H9 (cell line): ENCODE data around the gene MND1. TPM values are rescaled to one million over a fixed set of nuclear protein-coding genes. Genes with fewer than 3 reads are reported as not detected.

Experiments
- DNase-seq: peaks from one replicate; pipeline ENCODE4 v3.0.0-alpha.2; 2017
- H2AFZ ChIP-seq: one replicate; pipeline ENCODE4 v1.6.1; 2013; ENCODE audit warnings: mild to moderate bottlenecking, low read length, control low read depth, moderate library complexity
- H2AK5ac ChIP-seq: 2 replicates; pipeline ENCODE4 v1.6.1; 2013; ENCODE audit warnings: low read length, control low read depth, mixed read lengths; ENCODE audit not compliant: insufficient read length
- H2BK120ac ChIP-seq: one replicate; pipeline ENCODE4 v1.6.1; 2013; ENCODE audit warnings: low read depth, mild to moderate bottlenecking, low read length, control low read depth, inconsistent platforms; ENCODE audit not compliant: poor library complexity, severe bottlenecking
- H2BK12ac ChIP-seq: 2 replicates; pipeline ENCODE4 v1.6.1; 2013; ENCODE audit warnings: low read length, control low read depth, mixed read lengths, low read depth; ENCODE audit not compliant: insufficient read length
- H2BK15ac ChIP-seq: 2 replicates; pipeline ENCODE4 v1.6.1; 2013; ENCODE audit warnings: low read depth, low read length, control low read depth
- H2BK20ac ChIP-seq: one replicate; pipeline ENCODE4 v1.6.1; 2013; ENCODE audit warnings: low read depth, mild to moderate bottlenecking, low read length, control low read depth, inconsistent platforms; ENCODE audit not compliant: poor library complexity, severe bottlenecking
- H2BK5ac ChIP-seq: 2 replicates; pipeline ENCODE4 v1.6.1; 2013; ENCODE audit warnings: low read length, control low read depth, mixed read lengths; ENCODE audit not compliant: insufficient read length
- H3K14ac ChIP-seq: 2 replicates; pipeline ENCODE4 v1.6.1; 2013; ENCODE audit warnings: low read length, control low read depth; ENCODE audit not compliant: insufficient read depth
- H3K18ac ChIP-seq: 2 replicates; pipeline ENCODE4 v1.6.1; 2013; ENCODE audit warnings: low read depth, mild to moderate bottlenecking, mixed read lengths, low read length, control low read depth; ENCODE audit not compliant: insufficient read length
- H3K23ac ChIP-seq: 2 replicates; pipeline ENCODE4 v1.6.1; 2013; ENCODE audit warnings: low read length, control low read depth, mixed read lengths, low read depth; ENCODE audit not compliant: insufficient read length
- H3K23me2 ChIP-seq: 2 replicates; pipeline ENCODE4 v1.6.1; 2013; ENCODE audit warnings: low read depth, mild to moderate bottlenecking, mixed read lengths, low read length, control low read depth; ENCODE audit not compliant: insufficient read length, poor library complexity, severe bottlenecking
- H3K27ac ChIP-seq: 2 replicates; pipeline ENCODE4 v1.5.1; 2013; ENCODE audit warnings: low read length, control low read depth, mixed read lengths, low read depth; ENCODE audit not compliant: insufficient read length
- H3K27me3 ChIP-seq: 2 replicates; pipeline ENCODE4 v1.6.1; 2013; ENCODE audit warnings: low read length, control low read depth, inconsistent platforms; ENCODE audit not compliant: insufficient read depth
- H3K4ac ChIP-seq: 2 replicates; pipeline ENCODE4 v1.6.1; 2013; ENCODE audit warnings: low read depth, mild to moderate bottlenecking, control low read depth, inconsistent platforms, low read length, moderate library complexity
- H3K4me1 ChIP-seq: 2 replicates; pipeline ENCODE4 v1.6.1; 2013; ENCODE audit warnings: low read length, control low read depth, inconsistent platforms; ENCODE audit not compliant: insufficient read depth
- H3K4me2 ChIP-seq: 2 replicates; pipeline ENCODE4 v1.6.1; 2013; ENCODE audit warnings: low read length, control low read depth, mixed read lengths; ENCODE audit not compliant: insufficient read length, insufficient read depth
- H3K56ac ChIP-seq: 2 replicates; pipeline ENCODE4 v1.6.1; 2013; ENCODE audit warnings: low read depth, mild to moderate bottlenecking, mixed read lengths, low read length, control low read depth; ENCODE audit not compliant: insufficient read length
- H3K79me1 ChIP-seq: 2 replicates; pipeline ENCODE4 v1.6.1; 2013; ENCODE audit warnings: low read depth, mild to moderate bottlenecking, moderate library complexity, low read length, control low read depth, inconsistent platforms; ENCODE audit not compliant: insufficient read depth, poor library complexity, severe bottlenecking
- H3K79me2 ChIP-seq: 2 replicates; pipeline ENCODE4 v1.6.1; 2013; ENCODE audit warnings: low read length, control low read depth, inconsistent platforms; ENCODE audit not compliant: insufficient read depth
- H3K9ac ChIP-seq: 2 replicates; pipeline ENCODE4 v1.6.1; 2013; ENCODE audit warnings: low read length, control low read depth, mixed read lengths; ENCODE audit not compliant: insufficient read length; ENCODE audit errors: extremely low read depth
- H3K9me3 ChIP-seq: one replicate; pipeline ENCODE4 v1.6.1; 2013; ENCODE audit warnings: low read depth, low read length, inconsistent platforms; ENCODE audit not compliant: control insufficient read depth
- H3T11ph ChIP-seq: one replicate; pipeline ENCODE4 v1.6.1; 2013; ENCODE audit warnings: mild to moderate bottlenecking, low read length, control low read depth, inconsistent platforms
- H4K20me1 ChIP-seq: one replicate; pipeline ENCODE4 v1.6.1; 2013; ENCODE audit not compliant: control insufficient read depth, insufficient read length, insufficient read depth
- H4K5ac ChIP-seq: 2 replicates; pipeline ENCODE4 v1.6.1; 2013; ENCODE audit warnings: low read depth, mild to moderate bottlenecking, mixed read lengths, low read length, control low read depth; ENCODE audit not compliant: insufficient read length
- H4K8ac ChIP-seq: replicated peaks from 2 replicates; pipeline ENCODE4 v1.6.1; 2013; ENCODE audit warnings: low read length, control low read depth, mixed read lengths, low read depth; ENCODE audit not compliant: insufficient read length
- H4K91ac ChIP-seq: 2 replicates; pipeline ENCODE4 v1.6.1; 2013; ENCODE audit warnings: low read depth, mild to moderate bottlenecking, moderate library complexity, mixed read lengths, low read length, control low read depth; ENCODE audit not compliant: insufficient read length
- H3K27ac Mint-ChIP-seq, 3 experiments: 2 replicates in 2 of 3; 3 replicates in 1 of 3; pipeline ENCODE4 v1.8.0; 2020 to 2021; ENCODE audit warnings: mixed read lengths in 3 of 3, mild to moderate bottlenecking in 1 of 3, moderate library complexity in 1 of 3
- H3K27me3 Mint-ChIP-seq: 2 replicates; pipeline ENCODE4 v1.8.0; 2021; ENCODE audit warnings: low read depth, mild to moderate bottlenecking, moderate library complexity, mixed read lengths
- H3K36me3 Mint-ChIP-seq, 3 experiments: 2 replicates in 2 of 3; 3 replicates in 1 of 3; pipeline ENCODE4 v1.8.0; 2020 to 2021; ENCODE audit warnings: low read depth in 3 of 3, mixed read lengths in 3 of 3; ENCODE audit not compliant: insufficient read depth in 1 of 3
- H3K4me1 Mint-ChIP-seq, 2 experiments: 2 replicates each; pipeline ENCODE4 v1.8.0; 2020; ENCODE audit warnings: mixed read lengths in 2 of 2
- H3K4me3 Mint-ChIP-seq, 2 experiments: 2 replicates in 1 of 2; 3 replicates in 1 of 2; pipeline ENCODE4 v1.8.0; 2020 to 2021; ENCODE audit warnings: mild to moderate bottlenecking in 2 of 2, mixed read lengths in 2 of 2, moderate library complexity in 1 of 2
- H3K9me3 Mint-ChIP-seq, 2 experiments: 2 replicates in 1 of 2; 3 replicates in 1 of 2; pipeline ENCODE4 v1.8.0; 2020; ENCODE audit warnings: mild to moderate bottlenecking in 2 of 2, mixed read lengths in 2 of 2, moderate library complexity in 1 of 2
- CTCF ChIP-seq: fragments of 200-600 bp; sonication (generic); conservative IDR thresholded peaks from 3 replicates; pipeline ENCODE4 v1.8.0; 2021; ENCODE audit warnings: antibody characterized with exemption, mild to moderate bottlenecking
- WGBS: extraction: QIAGEN DNeasy Blood & Tissue Kit; methylation state at CpG from one replicate; pipeline ENCODE4 v1.1.7; 2013; ENCODE audit warnings: missing lambda C conversion rate, low lambda C conversion rate, mixed read lengths; ENCODE audit not compliant: insufficient read length; ENCODE audit errors: extremely low coverage; 5-methylcytosine and 5-hydroxymethylcytosine counted together
- total RNA-seq: library from RNA; stranded (reverse); gene quantifications from 2 replicates; pipeline ENCODE4 v1.2.1, GENCODE V29; 2021

MND1 gene
- total RNA-seq, 1 experiment from 2014 or later, result 21.0 TPM

DNA sequence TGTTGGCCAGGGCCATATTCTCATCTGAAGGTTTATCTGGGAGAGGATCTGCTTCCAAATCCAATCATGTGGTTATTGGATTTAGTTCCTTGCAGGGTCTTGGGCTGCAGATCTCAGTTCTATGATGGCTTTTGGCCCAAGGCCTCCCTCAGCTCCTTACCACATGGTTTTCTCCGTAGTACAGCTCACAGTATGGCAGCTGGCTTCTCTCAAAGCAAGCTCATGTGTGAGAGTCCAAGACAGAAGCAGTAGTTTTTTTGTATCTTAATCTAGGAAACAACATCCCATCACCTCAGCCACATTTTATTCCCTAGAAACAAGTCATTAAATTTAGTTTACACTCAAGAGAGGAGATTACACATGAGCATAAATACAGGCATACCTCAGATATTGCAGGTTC is 24.5 kb downstream of the MND1 start:
- Mint-ChIP-seq H3K27me3 (no peaks in the 10 kb centered on the region), H3K4me1 (no peaks in the 10 kb centered on the region), H3K36me3 (peaks cover 41 to 66% (median 53%) of the 10 kb centered on the region in 3 experiments), H3K27ac (no peak overlapping the region), H3K9me3 (peaks cover 0 to 7% of the 10 kb centered on the region in 2 experiments; a peak in 4 of 5 replicates), H3K4me3 (no peak overlapping the region)
- H2BK5ac ChIP-seq, result no peak overlapping the region
- H4K91ac ChIP-seq, result no peak overlapping the region
- H3K27ac ChIP-seq, result no peak overlapping the region
- H3K18ac ChIP-seq, result no peak overlapping the region
- H3K14ac ChIP-seq, result no peak overlapping the region
- H3K79me1 ChIP-seq, result no peaks in the 10 kb centered on the region
- no peak for DNase-seq
- no peak overlapping the region for H3K23ac ChIP-seq
- no peak overlapping the region for H2AFZ ChIP-seq
- H3K9ac ChIP-seq, result no peak overlapping the region
- no peak overlapping the region for H2AK5ac ChIP-seq
- no peak overlapping the region for H3K4me2 ChIP-seq
- no peaks in the 10 kb centered on the region for H3K23me2 ChIP-seq
- no CpG with 5 or more reads among the region's 1 CpG for WGBS
- no peaks in the 10 kb centered on the region for H3K4me1 ChIP-seq
- H2BK15ac ChIP-seq, result no peak overlapping the region
- no peak overlapping the region for H3T11ph ChIP-seq
- H2BK120ac ChIP-seq, result no peak overlapping the region
- H4K5ac ChIP-seq, result no peak overlapping the region
- no peak overlapping the region for H2BK20ac ChIP-seq
- H3K56ac ChIP-seq, result no peak overlapping the region
- no peak for TF ChIP-seq CTCF
- H3K27me3 ChIP-seq, result no peaks in the 10 kb centered on the region
- H3K9me3 ChIP-seq, result no peaks in the 10 kb centered on the region
- H3K79me2 ChIP-seq, result no peaks in the 10 kb centered on the region
- no peaks in the 10 kb centered on the region for H4K20me1 ChIP-seq
- no peak overlapping the region for H3K4ac ChIP-seq
- H4K8ac ChIP-seq, result no peak overlapping the region
- no peak overlapping the region for H2BK12ac ChIP-seq
